CD4-positive, CD25-positive, alpha-beta regulatory T cell (primary cell): ENCODE measurements around the gene WNT7A. TPM values are rescaled to one million over a fixed set of nuclear protein-coding genes. Genes with fewer than 3 reads are reported as not detected.

Experiments used
- ATAC-seq, 2 donors: fragments of 150-1000 bp; cut with Tn5 transposase; one replicate each; pipeline ENCODE4 v1.10.0; 2021; ENCODE audit warnings: low read depth in 2 of 2, moderate number of reproducible peaks in 2 of 2, moderate library complexity in 1 of 2
- DNase-seq, 3 donors: peaks; one replicate each; pipeline versions ENCODE4 v3.0.0 to v3.0.0-alpha.2; 2012 to 2022; ENCODE audit warnings: mixed read lengths in 1 of 3
- H3K27ac ChIP-seq: one replicate; pipeline ENCODE4 v1.7.0; 2013; ENCODE audit warnings: mild to moderate bottlenecking, low read length; ENCODE audit not compliant: insufficient read depth, poor library complexity, severe bottlenecking
- H3K27me3 ChIP-seq: one replicate; pipeline ENCODE4 v1.7.0; 2013; ENCODE audit warnings: low read length; ENCODE audit not compliant: control insufficient read depth, insufficient read depth
- H3K36me3 ChIP-seq: one replicate; pipeline ENCODE4 v1.7.0; 2013; ENCODE audit warnings: mild to moderate bottlenecking, low read length, moderate library complexity; ENCODE audit not compliant: control insufficient read depth, insufficient read depth
- H3K4me1 ChIP-seq: 2 replicates; pipeline ENCODE4 v1.7.0; 2013; ENCODE audit warnings: mild to moderate bottlenecking, low read length; ENCODE audit not compliant: insufficient read depth, control insufficient read depth, poor library complexity, severe bottlenecking
- H3K4me3 ChIP-seq: one replicate; pipeline ENCODE4 v1.7.0; 2013; ENCODE audit warnings: low read depth, mild to moderate bottlenecking, low read length, moderate library complexity
- H3K9me3 ChIP-seq, 2 experiments: 1 replicate in 1 of 2; 2 replicates in 1 of 2; pipeline ENCODE4 v1.7.0; 2013; ENCODE audit warnings: low read length in 2 of 2, mild to moderate bottlenecking in 1 of 2, moderate library complexity in 1 of 2; ENCODE audit not compliant: control insufficient read depth in 2 of 2
- H3K27ac Mint-ChIP-seq, 3 donors: one replicate each; pipeline ENCODE4 v1.8.0; 2020 to 2022; ENCODE audit warnings: mild to moderate bottlenecking in 3 of 3, mixed read lengths in 3 of 3, moderate library complexity in 2 of 3
- H3K27me3 Mint-ChIP-seq: one replicate; pipeline ENCODE4 v1.8.0; 2022; ENCODE audit warnings: mild to moderate bottlenecking, mixed read lengths
- H3K36me3 Mint-ChIP-seq: one replicate; pipeline ENCODE4 v1.8.0; 2020; ENCODE audit warnings: mixed read lengths
- H3K4me1 Mint-ChIP-seq, 4 donors: one replicate each; pipeline ENCODE4 v1.8.0; 2020 to 2022; ENCODE audit warnings: mixed read lengths in 4 of 4, mild to moderate bottlenecking in 1 of 4
- H3K4me3 Mint-ChIP-seq, 4 donors: one replicate each; pipeline ENCODE4 v1.8.0; 2020 to 2022; ENCODE audit warnings: mild to moderate bottlenecking in 4 of 4, mixed read lengths in 4 of 4, moderate library complexity in 3 of 4
- H3K9me3 Mint-ChIP-seq, 7 donors: one replicate each; pipeline ENCODE4 v1.8.0; 2020 to 2022; ENCODE audit warnings: mixed read lengths in 7 of 7, mild to moderate bottlenecking in 3 of 7, moderate library complexity in 2 of 7
- polyA plus RNA-seq, 4 donors: library from polyadenylated mRNA; unstranded; fragments of 300-500 nt; fragmentation: Illumina TruSeq; gene quantifications; one replicate each; pipeline ENCODE4 v1.2.3, GENCODE V29; 2021
- total RNA-seq: library from RNA; stranded (reverse); gene quantifications from one replicate; pipeline ENCODE4 v1.2.3, GENCODE V29; 2022

WNT7A gene
- total and polyA plus RNA-seq, 5 donors from 2014 or later = 0.34 to 2.5 (median 1.1) TPM; not detected in 1

- peaks cover 0 to 45% (median 18%) of the 10 kb centered on the region in 4 donors for H3K4me1 Mint-ChIP-seq
- H3K9me3 Mint-ChIP-seq = peaks cover 0 to 5% (median 2%) of the 10 kb centered on the region in 7 donors
- H3K36me3 ChIP-seq = no peaks in the 10 kb centered on the region
- H3K27me3 ChIP-seq = no peaks in the 10 kb centered on the region
- H3K27ac ChIP-seq = no peak overlapping the region
- H3K4me1 ChIP-seq = peaks cover 21% of the 10 kb centered on the region
- ATAC-seq (no peak), DNase-seq (no peak)
- peaks cover 2% of the 10 kb centered on the region for H3K27me3 Mint-ChIP-seq
- H3K4me3 ChIP-seq = no peak overlapping the region
- H3K36me3 Mint-ChIP-seq = peaks cover 7% of the 10 kb centered on the region
- no peaks in the 10 kb centered on the region for H3K9me3 ChIP-seq
- H3K27ac Mint-ChIP-seq = peak overlapping the region; percentile 27 to 90 (median 89)
- H3K4me3 Mint-ChIP-seq = no peak overlapping the region
Observed at GRCh38 chr3:13868844-13869724, 10.8 kb downstream of the WNT7A start.

DNA sequence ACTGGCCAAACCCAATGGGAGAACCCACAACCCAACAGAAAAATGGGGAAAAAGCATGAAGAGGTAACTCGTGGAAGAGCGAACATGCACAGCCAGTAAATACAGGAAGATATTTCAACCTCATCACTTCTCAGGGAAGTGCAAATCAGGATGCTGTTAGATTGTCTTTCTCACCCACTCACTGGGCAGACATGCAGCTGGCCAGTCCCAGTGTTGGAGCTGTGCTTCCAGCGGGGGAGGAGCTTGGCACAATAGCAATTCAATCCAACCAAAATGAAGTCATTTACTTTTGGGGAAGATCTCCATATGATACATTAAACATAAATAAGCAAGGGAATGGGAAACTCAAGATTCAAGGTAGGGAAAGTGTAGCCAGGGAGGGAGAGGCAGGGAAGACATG lies 12.1 kb downstream of the WNT7A start:
- no peak overlapping the region for H3K4me3 ChIP-seq
- no peaks in the 10 kb centered on the region for H3K36me3 ChIP-seq
- ATAC-seq (no peak), DNase-seq (no peak)
- peaks cover 3% of the 10 kb centered on the region for H3K36me3 Mint-ChIP-seq
- no peaks in the 10 kb centered on the region for H3K9me3 ChIP-seq
- peak overlapping the region; percentile 81 to 96 (median 90) for H3K27ac Mint-ChIP-seq
- H3K27ac ChIP-seq = no peak overlapping the region
- no peaks in the 10 kb centered on the region for H3K27me3 ChIP-seq
- H3K9me3 Mint-ChIP-seq = peaks cover 0 to 5% (median 2%) of the 10 kb centered on the region in 7 donors
- no peak overlapping the region for H3K4me3 Mint-ChIP-seq
- no peaks in the 10 kb centered on the region for H3K27me3 Mint-ChIP-seq
- H3K4me1 ChIP-seq = peaks cover 21% of the 10 kb centered on the region
- H3K4me1 Mint-ChIP-seq = peaks cover 0 to 48% (median 18%) of the 10 kb centered on the region in 4 donors

DNA sequence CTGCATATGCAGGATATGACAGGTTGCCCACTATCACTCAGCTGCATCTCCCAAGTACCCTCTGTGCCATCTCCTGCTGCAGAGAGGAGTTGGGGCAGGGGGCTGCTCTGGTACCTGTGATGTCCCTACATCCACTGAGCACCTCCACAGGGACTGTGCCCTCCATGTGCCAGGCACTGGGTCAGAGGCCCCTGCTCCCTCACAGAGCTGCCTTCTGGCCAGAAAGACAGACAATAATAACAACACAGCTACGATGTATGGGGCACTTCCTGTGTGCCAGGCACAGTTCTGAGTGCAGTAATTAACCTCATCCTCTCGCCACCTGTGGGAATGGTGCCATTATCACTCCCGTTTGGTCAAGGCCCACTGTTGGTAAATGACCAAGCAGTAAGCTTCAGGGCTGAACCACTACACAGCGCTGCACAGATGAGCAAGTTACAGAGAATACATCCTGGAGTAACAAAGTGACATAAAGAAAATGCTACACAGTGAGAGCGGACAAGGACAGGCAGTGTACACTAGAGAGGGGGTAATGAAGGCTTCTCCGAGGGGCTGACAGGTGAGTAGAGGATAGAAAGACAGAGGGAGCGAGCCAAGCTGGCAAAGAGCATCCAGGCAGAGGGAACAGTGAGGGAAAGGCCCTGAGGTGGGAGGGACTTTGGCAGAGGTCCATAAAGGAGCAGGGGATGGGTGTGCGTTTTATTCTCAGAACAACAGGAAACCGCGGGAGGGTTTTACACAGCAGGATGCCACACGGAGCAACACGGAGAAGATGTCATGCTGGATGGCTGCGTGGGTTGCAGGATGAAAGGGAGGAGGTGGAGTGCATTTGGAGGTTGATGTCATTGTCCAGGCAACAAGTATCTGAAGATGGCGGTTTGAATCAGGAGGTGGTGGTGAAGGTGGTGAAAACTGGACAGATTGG lies 13.6 kb downstream of the WNT7A start:
- Mint-ChIP-seq H3K4me3 (peak overlapping the region; percentile 1 to 82 (median 65)), H3K4me1 (peaks cover 0 to 48% (median 18%) of the 10 kb centered on the region in 4 donors), H3K27ac (peak overlapping the region; percentile 90 to 96 (median 93)), H3K9me3 (peaks cover 0 to 1% (median 0%) of the 10 kb centered on the region in 7 donors), H3K27me3 (no peaks in the 10 kb centered on the region), H3K36me3 (no peaks in the 10 kb centered on the region)
- ATAC-seq (peak; percentile 53 to 68), DNase-seq (peak in 2 of 3 donors; percentile 55 to 77)
- Histone ChIP-seq H3K27me3 (peaks cover 3% of the 10 kb centered on the region), H3K4me1 (peaks cover 21% of the 10 kb centered on the region), H3K9me3 (no peaks in the 10 kb centered on the region), H3K4me3 (peak overlapping the region; percentile 1), H3K27ac (peak overlapping the region; percentile 30), H3K36me3 (no peaks in the 10 kb centered on the region)

- Histone ChIP-seq H3K4me1 (peaks cover 21% of the 10 kb centered on the region), H3K27me3 (peaks cover 3% of the 10 kb centered on the region), H3K4me3 (no peak overlapping the region), H3K27ac (peak overlapping the region; percentile 30), H3K9me3 (no peaks in the 10 kb centered on the region), H3K36me3 (no peaks in the 10 kb centered on the region)
- H3K27me3 Mint-ChIP-seq = no peaks in the 10 kb centered on the region
- no peaks in the 10 kb centered on the region for H3K36me3 Mint-ChIP-seq
- ATAC-seq (no peak), DNase-seq (no peak)
- H3K9me3 Mint-ChIP-seq = no peaks in the 10 kb centered on the region
- H3K4me1 Mint-ChIP-seq = peaks cover 0 to 48% (median 18%) of the 10 kb centered on the region in 4 donors
- peak overlapping the region in 2 of 4 donors; percentile 75 to 82 for H3K4me3 Mint-ChIP-seq
- H3K27ac Mint-ChIP-seq = peak overlapping the region in 2 of 3 donors; percentile 90 to 96
Observed at GRCh38 chr3:13865581-13865980, 14.3 kb downstream of the WNT7A start.

- Mint-ChIP-seq H3K4me1 (peaks cover 0 to 48% (median 18%) of the 10 kb centered on the region in 4 donors), H3K27ac (peak overlapping the region in 2 of 3 donors; percentile 90 to 96), H3K36me3 (no peaks in the 10 kb centered on the region), H3K9me3 (no peaks in the 10 kb centered on the region), H3K4me3 (peak overlapping the region in 2 of 4 donors; percentile 22 to 59), H3K27me3 (no peaks in the 10 kb centered on the region)
- Histone ChIP-seq H3K4me1 (peaks cover 21% of the 10 kb centered on the region), H3K9me3 (no peaks in the 10 kb centered on the region), H3K27me3 (peaks cover 3% of the 10 kb centered on the region), H3K27ac (no peak overlapping the region), H3K4me3 (no peak overlapping the region), H3K36me3 (no peaks in the 10 kb centered on the region)
- ATAC-seq = no peak
- no peak for DNase-seq
Observed at GRCh38 chr3:13865106-13865505, 14.8 kb downstream of the WNT7A start.

DNA sequence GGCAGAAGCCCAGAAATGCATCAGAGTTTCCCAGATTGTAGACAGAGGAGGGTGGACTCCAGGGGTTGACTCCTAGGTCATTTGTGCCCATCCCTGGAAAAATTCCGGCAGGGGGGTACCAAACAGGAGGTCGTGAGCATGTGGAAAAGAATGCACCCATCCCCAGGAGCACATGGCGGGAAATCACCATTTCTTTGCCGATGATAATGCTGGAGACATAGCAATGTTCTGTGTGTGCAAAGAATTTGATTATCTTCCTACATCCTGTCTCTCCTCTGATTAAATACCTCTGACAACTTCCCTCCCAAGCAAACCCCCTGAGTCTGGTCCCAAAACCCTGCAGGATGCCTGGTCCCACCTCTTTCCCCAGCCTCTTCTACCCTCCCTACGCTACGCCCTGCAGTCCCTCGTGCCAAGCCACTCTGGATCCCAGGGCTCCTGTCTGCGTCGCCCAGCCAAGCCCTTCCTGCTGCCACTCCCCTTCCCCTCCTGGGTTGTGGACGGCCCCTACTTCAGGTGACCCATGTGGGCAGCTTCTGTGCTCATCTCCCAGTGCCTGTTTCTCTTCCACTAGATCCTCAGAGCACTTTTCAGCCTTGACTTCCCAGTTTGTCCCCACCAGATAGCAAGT lies 15.8 kb downstream of the WNT7A start:
- no peak for DNase-seq
- no peak overlapping the region for H3K27ac ChIP-seq
- Mint-ChIP-seq H3K4me1 (peaks cover 0 to 44% (median 18%) of the 10 kb centered on the region in 4 donors), H3K4me3 (peak overlapping the region in 1 of 4 donors; percentile 7), H3K9me3 (no peaks in the 10 kb centered on the region), H3K27ac (peak overlapping the region in 1 of 3 donors; percentile 90), H3K27me3 (no peaks in the 10 kb centered on the region), H3K36me3 (no peaks in the 10 kb centered on the region)
- H3K27me3 ChIP-seq = peaks cover 7% of the 10 kb centered on the region
- no peak overlapping the region for H3K4me3 ChIP-seq
- peaks cover 21% of the 10 kb centered on the region for H3K4me1 ChIP-seq
- no peak for ATAC-seq
- no peaks in the 10 kb centered on the region for H3K36me3 ChIP-seq
- H3K9me3 ChIP-seq = no peaks in the 10 kb centered on the region

DNA sequence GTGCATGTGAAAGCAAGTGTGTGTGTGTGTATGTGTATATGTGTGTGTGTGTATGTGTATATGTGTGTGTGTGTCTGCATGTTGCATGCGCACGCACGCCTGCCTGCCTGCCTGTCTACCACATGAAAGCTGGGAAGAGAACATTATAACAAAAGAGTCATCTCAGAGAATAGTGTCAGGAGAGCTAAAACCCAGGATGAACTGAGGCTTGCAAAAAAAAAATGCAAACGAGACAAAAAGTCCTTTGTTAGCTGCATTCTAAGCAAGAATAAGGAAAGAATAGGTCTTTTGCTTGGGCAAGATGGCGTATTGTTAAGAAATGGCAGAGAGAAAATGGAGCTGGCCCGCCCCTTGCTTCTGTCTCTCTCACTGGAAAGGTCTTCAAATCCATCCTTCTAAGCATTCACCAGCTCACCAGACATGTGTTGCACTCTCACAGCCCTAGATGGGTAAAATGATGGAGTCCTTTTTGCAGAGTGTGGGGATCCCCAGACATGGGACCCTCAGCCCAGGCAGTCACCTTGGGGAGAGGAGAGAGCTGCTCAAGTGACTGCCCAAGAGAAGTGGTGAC lies 16.4 kb downstream of the WNT7A start:
- H3K4me3 Mint-ChIP-seq = no peak overlapping the region
- H3K4me3 ChIP-seq = no peak overlapping the region
- H3K27ac ChIP-seq = no peak overlapping the region
- H3K9me3 Mint-ChIP-seq = no peaks in the 10 kb centered on the region
- no peak for DNase-seq
- ATAC-seq = no peak
- H3K4me1 Mint-ChIP-seq = peaks cover 0 to 44% (median 18%) of the 10 kb centered on the region in 4 donors
- no peaks in the 10 kb centered on the region for H3K36me3 Mint-ChIP-seq
- H3K36me3 ChIP-seq = no peaks in the 10 kb centered on the region
- peaks cover 7% of the 10 kb centered on the region for H3K27me3 ChIP-seq
- no peaks in the 10 kb centered on the region for H3K9me3 ChIP-seq
- no peak overlapping the region for H3K27ac Mint-ChIP-seq
- H3K27me3 Mint-ChIP-seq = no peaks in the 10 kb centered on the region
- peaks cover 21% of the 10 kb centered on the region for H3K4me1 ChIP-seq
